HG03565 (cell line): ENCODE data around the gene INCENP.
"Not testable (repeated sequence)": the region's sequence is repeated elsewhere in the genome, so short reads cannot be mapped to it uniquely, and the experiment has no call there.

Source experiments
- ATAC-seq: cut with Tn5 transposase; IDR thresholded peaks from one replicate; pipeline ENCODE4 v1.9.1; 2021; ENCODE audit warnings: mild to moderate bottlenecking, moderate library complexity; ENCODE audit not compliant: unreplicated experiment

The INCENP gene

GRCh38 chr11:62166371-62166770 is 42.6 kb downstream of the INCENP start:
- ATAC-seq: no peak

- ATAC-seq: no peak
Observed at GRCh38 chr11:62169448-62169847, 45.6 kb downstream of the INCENP start.

- no peak for ATAC-seq
Observed at GRCh38 chr11:62169935-62170334, 46.1 kb downstream of the INCENP start.

GRCh38 chr11:62171261-62171723 is 47.5 kb downstream of the INCENP start:
- no peak for ATAC-seq

GRCh38 chr11:62172294-62172693 is 48.5 kb downstream of the INCENP start:
- ATAC-seq: no peak

- ATAC-seq: no peak
Observed at GRCh38 chr11:62176766-62177165, 53.0 kb downstream of the INCENP start.

GRCh38 chr11:62179995-62180394 is 56.2 kb downstream of the INCENP start:
- no peak for ATAC-seq

- no peak for ATAC-seq
Observed at GRCh38 chr11:62181097-62181496, 57.3 kb downstream of the INCENP start.

- no peak for ATAC-seq
Observed at GRCh38 chr11:62182147-62182891, 58.5 kb downstream of the INCENP start.

- ATAC-seq: no peak
Observed at GRCh38 chr11:62186195-62186594, 62.4 kb downstream of the INCENP start.

- ATAC-seq: no peak
Observed at GRCh38 chr11:62190011-62190410, 66.2 kb downstream of the INCENP start, which contains the start of gene SCGB1D1. Gene SCGB1D1, plus strand, starts transcription at chr11:62190216. Its CDS starts 69 bp downstream, at chr11:62190285.

- no peak for ATAC-seq
Observed at GRCh38 chr11:62193952-62194351, 70.1 kb downstream of the INCENP start.

GRCh38 chr11:62195010-62195409 is 71.2 kb downstream of the INCENP start:
- not testable (repeated sequence) for ATAC-seq

- no peak for ATAC-seq
Observed at GRCh38 chr11:62195945-62196344, 72.1 kb downstream of the INCENP start.

- ATAC-seq: not testable (repeated sequence)
Observed at GRCh38 chr11:62197400-62197799, 73.6 kb downstream of the INCENP start.

- ATAC-seq: no peak
Observed at GRCh38 chr11:62201376-62201775, 77.6 kb downstream of the INCENP start.
